ENCODE results near the gene THADA.

DNA sequence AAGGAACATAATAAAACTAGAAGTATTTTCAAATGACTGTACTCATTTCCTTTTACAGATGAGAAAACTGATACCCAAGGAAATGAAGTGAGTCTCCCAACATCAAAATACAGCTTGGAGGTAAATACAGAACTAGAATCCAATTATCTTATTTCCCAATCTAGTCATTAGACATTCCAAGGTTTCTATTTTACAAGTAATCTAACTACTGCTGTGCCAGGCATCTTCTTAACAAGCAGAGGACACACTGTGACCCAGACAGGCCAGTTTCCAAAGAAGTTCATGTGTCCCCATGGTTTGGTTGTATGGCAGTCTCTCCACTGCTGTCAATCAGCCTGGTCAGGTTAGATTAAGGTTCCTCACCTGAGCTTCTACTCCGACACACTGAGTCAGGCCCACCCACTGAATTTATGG is 143.5 kb downstream of the THADA start:
- TF ChIP-seq, protein P1, sequence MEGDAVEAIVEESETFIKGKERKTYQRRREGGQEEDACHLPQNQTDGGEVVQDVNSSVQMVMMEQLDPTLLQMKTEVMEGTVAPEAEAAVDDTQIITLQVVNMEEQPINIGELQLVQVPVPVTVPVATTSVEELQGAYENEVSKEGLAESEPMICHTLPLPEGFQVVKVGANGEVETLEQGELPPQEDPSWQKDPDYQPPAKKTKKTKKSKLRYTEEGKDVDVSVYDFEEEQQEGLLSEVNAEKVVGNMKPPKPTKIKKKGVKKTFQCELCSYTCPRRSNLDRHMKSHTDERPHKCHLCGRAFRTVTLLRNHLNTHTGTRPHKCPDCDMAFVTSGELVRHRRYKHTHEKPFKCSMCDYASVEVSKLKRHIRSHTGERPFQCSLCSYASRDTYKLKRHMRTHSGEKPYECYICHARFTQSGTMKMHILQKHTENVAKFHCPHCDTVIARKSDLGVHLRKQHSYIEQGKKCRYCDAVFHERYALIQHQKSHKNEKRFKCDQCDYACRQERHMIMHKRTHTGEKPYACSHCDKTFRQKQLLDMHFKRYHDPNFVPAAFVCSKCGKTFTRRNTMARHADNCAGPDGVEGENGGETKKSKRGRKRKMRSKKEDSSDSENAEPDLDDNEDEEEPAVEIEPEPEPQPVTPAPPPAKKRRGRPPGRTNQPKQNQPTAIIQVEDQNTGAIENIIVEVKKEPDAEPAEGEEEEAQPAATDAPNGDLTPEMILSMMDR (IDR thresholded peaks at IDR 0.05): no peak
- TF ChIP-seq POLR2AphosphoS5 (IDR thresholded peaks at IDR 0.05) (no peak), POLR2A (IDR thresholded peaks at IDR 0.05) (no peak)

Measured in upper lobe of left lung (tissue), 4 donors.